Muscle layer of colon (tissue), 2 donors: ENCODE data around the gene IKZF4.
"Not testable (repeated sequence)": the region's sequence is repeated elsewhere in the genome, so short reads cannot be mapped to it uniquely, and the experiment has no call there.

ENCODE experiments used
- H3K27ac ChIP-seq: one replicate; pipeline ENCODE4 v1.7.0; 2013; ENCODE audit warnings: low read depth, mild to moderate bottlenecking, low read length, moderate library complexity
- H3K27me3 ChIP-seq, 2 donors: one replicate each; pipeline ENCODE4 v1.7.0; 2013; ENCODE audit warnings: low read length in 2 of 2, mild to moderate bottlenecking in 2 of 2; ENCODE audit not compliant: insufficient read depth in 2 of 2, control insufficient read depth in 1 of 2
- H3K36me3 ChIP-seq: one replicate; pipeline ENCODE4 v1.7.0; 2013; ENCODE audit warnings: mild to moderate bottlenecking, low read length; ENCODE audit not compliant: insufficient read depth
- H3K4me1 ChIP-seq: one replicate; pipeline ENCODE4 v1.7.0; 2013; ENCODE audit warnings: mild to moderate bottlenecking, low read length; ENCODE audit not compliant: insufficient read depth
- H3K4me3 ChIP-seq, 2 donors: one replicate each; pipeline ENCODE4 v1.7.0; 2013; ENCODE audit warnings: low read length in 2 of 2, low read depth in 1 of 2, mild to moderate bottlenecking in 1 of 2, moderate library complexity in 1 of 2
- H3K9ac ChIP-seq: one replicate; pipeline ENCODE4 v1.7.0; 2013; ENCODE audit warnings: low read length
- H3K9me3 ChIP-seq: one replicate; pipeline ENCODE4 v1.7.0; 2013; ENCODE audit warnings: mild to moderate bottlenecking, low read length
- donor health status: abdominal sarcoma.
- donor health status: Adenocarcinoma of cecum.

Gene IKZF4

GRCh38 chr12:55999999-56000540 lies 20.8 kb upstream of the IKZF4 start:
- H3K4me3 ChIP-seq: not testable (repeated sequence)

GRCh38 chr12:56001487-56002100 lies 19.2 kb upstream of the IKZF4 start:
- Histone ChIP-seq H3K36me3 (peaks cover 24% of the 10 kb centered on the region), H3K9ac (no peak overlapping the region), H3K4me3 (no peak overlapping the region), H3K9me3 (no peaks in the 10 kb centered on the region), H3K27me3 (no peaks in the 10 kb centered on the region), H3K27ac (no peak overlapping the region), H3K4me1 (peaks cover 9% of the 10 kb centered on the region)

More at GRCh38 chr12:55999999-56000540, 20.8 kb upstream of the IKZF4 start:
- not testable (repeated sequence) for H3K9me3 ChIP-seq, H3K27me3 ChIP-seq, H3K9ac ChIP-seq, H3K27ac ChIP-seq
- Histone ChIP-seq H3K4me1 (peaks cover 15% of the 10 kb centered on the region), H3K36me3 (peaks cover 24% of the 10 kb centered on the region)

- H3K36me3 ChIP-seq: peaks cover 24% of the 10 kb centered on the region
- not testable (repeated sequence) for H3K27me3 ChIP-seq, H3K4me3 ChIP-seq, H3K9me3 ChIP-seq, H3K27ac ChIP-seq, H3K4me1 ChIP-seq, H3K9ac ChIP-seq
Measured at GRCh38 chr12:56003376-56003775, 17.5 kb upstream of the IKZF4 start.

GRCh38 chr12:56004211-56004610 lies 16.6 kb upstream of the IKZF4 start:
- no peak overlapping the region for H3K27ac ChIP-seq
- no peak overlapping the region for H3K4me3 ChIP-seq
- H3K36me3 ChIP-seq: peaks cover 24% of the 10 kb centered on the region
- no peak overlapping the region for H3K9ac ChIP-seq
- no peaks in the 10 kb centered on the region for H3K4me1 ChIP-seq
- H3K27me3 ChIP-seq: no peaks in the 10 kb centered on the region
- no peaks in the 10 kb centered on the region for H3K9me3 ChIP-seq

- peak overlapping the region; percentile 98 for H3K27ac ChIP-seq
- H3K36me3 ChIP-seq: peaks cover 18% of the 10 kb centered on the region
- no peaks in the 10 kb centered on the region for H3K27me3 ChIP-seq
- no peaks in the 10 kb centered on the region for H3K4me1 ChIP-seq
- peak overlapping the region; percentile 74 for H3K9ac ChIP-seq
- peak overlapping the region; percentile 60 to 95 for H3K4me3 ChIP-seq
- no peaks in the 10 kb centered on the region for H3K9me3 ChIP-seq
Measured at GRCh38 chr12:56007564-56008559, 13.0 kb upstream of the IKZF4 start.

- Histone ChIP-seq H3K36me3 (peaks cover 5% of the 10 kb centered on the region), H3K9me3 (no peaks in the 10 kb centered on the region), H3K9ac (no peak overlapping the region), H3K4me1 (no peaks in the 10 kb centered on the region), H3K27me3 (no peaks in the 10 kb centered on the region), H3K4me3 (no peak overlapping the region), H3K27ac (no peak overlapping the region)
Measured at GRCh38 chr12:56010111-56010570, 10.7 kb upstream of the IKZF4 start.

GRCh38 chr12:56011509-56012090 lies 9.2 kb upstream of the IKZF4 start:
- Histone ChIP-seq H3K4me1 (no peaks in the 10 kb centered on the region), H3K9ac (no peak overlapping the region), H3K27me3 (no peaks in the 10 kb centered on the region), H3K27ac (no peak overlapping the region), H3K4me3 (no peak overlapping the region), H3K9me3 (no peaks in the 10 kb centered on the region), H3K36me3 (peaks cover 5% of the 10 kb centered on the region)

- Histone ChIP-seq H3K9me3 (no peaks in the 10 kb centered on the region), H3K27me3 (no peaks in the 10 kb centered on the region), H3K36me3 (peaks cover 5% of the 10 kb centered on the region), H3K27ac (no peak overlapping the region), H3K4me1 (no peaks in the 10 kb centered on the region), H3K9ac (no peak overlapping the region), H3K4me3 (no peak overlapping the region)
Measured at GRCh38 chr12:56013482-56013881, 7.4 kb upstream of the IKZF4 start.

- Histone ChIP-seq H3K27ac (no peak overlapping the region), H3K9me3 (no peaks in the 10 kb centered on the region), H3K9ac (no peak overlapping the region), H3K4me1 (no peaks in the 10 kb centered on the region), H3K27me3 (no peaks in the 10 kb centered on the region), H3K4me3 (no peak overlapping the region), H3K36me3 (peaks cover 5% of the 10 kb centered on the region)
Measured at GRCh38 chr12:56014205-56014604, 6.6 kb upstream of the IKZF4 start.

- Histone ChIP-seq H3K4me1 (peaks cover 17% of the 10 kb centered on the region), H3K27ac (no peak overlapping the region), H3K4me3 (no peak overlapping the region)
Measured at GRCh38 chr12:56017181-56017580, 3.7 kb upstream of the IKZF4 start.

GRCh38 chr12:56018356-56018755 lies 2.5 kb upstream of the IKZF4 start:
- Histone ChIP-seq H3K9me3 (no peaks in the 10 kb centered on the region), H3K36me3 (no peaks in the 10 kb centered on the region), H3K27ac (no peak overlapping the region), H3K9ac (no peak overlapping the region), H3K4me1 (peaks cover 19% of the 10 kb centered on the region), H3K4me3 (no peak overlapping the region), H3K27me3 (no peaks in the 10 kb centered on the region)

More at GRCh38 chr12:56017181-56017580, 3.7 kb upstream of the IKZF4 start:
- Histone ChIP-seq H3K9me3 (no peaks in the 10 kb centered on the region), H3K27me3 (no peaks in the 10 kb centered on the region), H3K36me3 (no peaks in the 10 kb centered on the region), H3K9ac (no peak overlapping the region)
